Neural cell (in vitro differentiated cells): Measurements from ENCODE around the gene POLDIP2. TPM values are rescaled to one million over a fixed set of nuclear protein-coding genes. Genes with fewer than 3 reads are reported as not detected.

Experiments
- H2AFZ ChIP-seq: fragments of 200-600, 300-800 bp; sonication (generic), shearing (Covaris generic); 2 replicates; pipeline ENCODE4 v1.6.0; 2014; ENCODE audit warnings: low read depth, mild to moderate bottlenecking, antibody characterized with exemption, low read length, moderate library complexity
- H3F3A ChIP-seq: fragments of 200-600 bp; shearing (Covaris generic); 2 replicates; pipeline ENCODE4 v1.6.1; 2016; ENCODE audit warnings: mild to moderate bottlenecking, moderate library complexity, mixed read lengths, antibody characterized with exemption, low read length; ENCODE audit not compliant: insufficient read depth, poor library complexity, severe bottlenecking
- H3K27ac ChIP-seq: fragments of 200-600, 300-800 bp; sonication (generic), shearing (Covaris generic); 2 replicates; pipeline ENCODE4 v1.5.1; 2014; ENCODE audit warnings: mild to moderate bottlenecking, low read length, moderate library complexity
- H3K27me3 ChIP-seq: fragments of 300-800, 200-600 bp; sonication (generic), shearing (Covaris generic); 2 replicates; pipeline ENCODE4 v1.6.0; 2014; ENCODE audit warnings: mild to moderate bottlenecking, low read depth, low read length, moderate library complexity; ENCODE audit not compliant: insufficient read depth
- H3K36me3 ChIP-seq: fragments of 300-800, 200-600 bp; sonication (generic), shearing (Covaris generic); 2 replicates; pipeline ENCODE4 v1.5.1; 2014; ENCODE audit warnings: mild to moderate bottlenecking, antibody characterized with exemption, low read length, moderate library complexity; ENCODE audit not compliant: insufficient read depth
- H3K4me2 ChIP-seq: fragments of 300-800, 200-600 bp; sonication (generic), shearing (Covaris generic); 2 replicates; pipeline ENCODE4 v1.6.0; 2014; ENCODE audit warnings: mild to moderate bottlenecking, low read length
- H3K4me3 ChIP-seq: fragments of 300-800, 200-600 bp; sonication (generic), shearing (Covaris generic); 2 replicates; pipeline ENCODE4 v1.5.1; 2014; ENCODE audit warnings: mild to moderate bottlenecking, low read length, moderate library complexity
- H3K79me2 ChIP-seq: fragments of 200-600 bp; shearing (Covaris generic); replicated peaks from 2 replicates; pipeline ENCODE4 v1.6.0; 2014; ENCODE audit warnings: mild to moderate bottlenecking, low read length, moderate library complexity; ENCODE audit not compliant: insufficient read depth
- H3K9ac ChIP-seq: fragments of 300-800, 200-600 bp; sonication (generic), shearing (Covaris generic); 2 replicates; pipeline ENCODE4 v1.6.1; 2016; ENCODE audit warnings: mild to moderate bottlenecking, low read length, mixed read lengths
- H3K9me2 ChIP-seq: fragments of 200-600 bp; shearing (Covaris generic); 2 replicates; pipeline ENCODE4 v1.6.1; 2016; ENCODE audit warnings: mild to moderate bottlenecking, low read length, mixed read lengths; ENCODE audit not compliant: insufficient read depth
- H3K9me3 ChIP-seq: fragments of 200-600, 300-800 bp; sonication (generic), shearing (Covaris generic); 2 replicates; pipeline ENCODE4 v1.6.1; 2016; ENCODE audit warnings: mild to moderate bottlenecking, mixed run types, low read length, moderate library complexity, mixed read lengths
- H4K20me1 ChIP-seq: fragments of 200-600 bp; shearing (Covaris generic); 2 replicates; pipeline ENCODE4 v1.6.1; 2016; ENCODE audit warnings: mild to moderate bottlenecking, mixed run types; ENCODE audit not compliant: insufficient read depth
- CTCF ChIP-seq: fragments of 450-650 bp; IDR thresholded peaks from 2 replicates; pipeline ENCODE4 v1.5.1; 2014; ENCODE audit warnings: antibody characterized with exemption, mild to moderate bottlenecking, moderate library complexity; ENCODE audit not compliant: poor library complexity, severe bottlenecking
- EP300 ChIP-seq: fragments of 450-650 bp; conservative IDR thresholded peaks from 2 replicates; pipeline ENCODE4 v1.6.1; 2014; ENCODE audit warnings: antibody characterized with exemption, mild to moderate bottlenecking, moderate library complexity; ENCODE audit not compliant: poor library complexity, severe bottlenecking
- EZH2 ChIP-seq: fragments of 200-600, 300-800 bp; shearing (Covaris generic), sonication (generic); IDR thresholded peaks from 2 replicates; pipeline ENCODE4 v1.6.1; 2014; ENCODE audit warnings: antibody characterized with exemption, low read length, borderline replicate concordance, mild to moderate bottlenecking; ENCODE audit not compliant: insufficient read depth, poor library complexity, severe bottlenecking
- MXI1 ChIP-seq: fragments of 450-650 bp; conservative IDR thresholded peaks from 2 replicates; pipeline ENCODE4 v1.6.1; 2014; ENCODE audit warnings: antibody characterized with exemption, mild to moderate bottlenecking; ENCODE audit not compliant: poor library complexity, severe bottlenecking
- POLR2AphosphoS5 ChIP-seq: IDR thresholded peaks from 2 replicates; pipeline ENCODE4 v1.6.1; 2012
- RAD21 ChIP-seq: fragments of 450-650 bp; conservative IDR thresholded peaks from 2 replicates; pipeline ENCODE4 v1.6.1; 2014; ENCODE audit warnings: antibody characterized with exemption, mild to moderate bottlenecking, moderate library complexity
- REST ChIP-seq: IDR thresholded peaks from 2 replicates; pipeline ENCODE4 v1.6.1; 2012; ENCODE audit warnings: borderline replicate concordance
- SMC3 ChIP-seq: fragments of 450-650 bp; conservative IDR thresholded peaks from 2 replicates; pipeline ENCODE4 v1.6.1; 2014; ENCODE audit warnings: antibody characterized with exemption, mild to moderate bottlenecking, moderate library complexity; ENCODE audit not compliant: poor library complexity
- TAF1 ChIP-seq: IDR thresholded peaks from 2 replicates; pipeline ENCODE4 v1.6.1; 2012; ENCODE audit warnings: low read depth
- polyA plus RNA-seq: library from polyadenylated mRNA; depleted of rRNA; stranded (reverse); fragments of >200 nt; gene quantifications from 2 replicates; pipeline ENCODE4 v1.2.3, GENCODE V29; 2014

Gene POLDIP2
- polyA plus RNA-seq, 1 donor from 2014 or later: 75.4 TPM

DNA sequence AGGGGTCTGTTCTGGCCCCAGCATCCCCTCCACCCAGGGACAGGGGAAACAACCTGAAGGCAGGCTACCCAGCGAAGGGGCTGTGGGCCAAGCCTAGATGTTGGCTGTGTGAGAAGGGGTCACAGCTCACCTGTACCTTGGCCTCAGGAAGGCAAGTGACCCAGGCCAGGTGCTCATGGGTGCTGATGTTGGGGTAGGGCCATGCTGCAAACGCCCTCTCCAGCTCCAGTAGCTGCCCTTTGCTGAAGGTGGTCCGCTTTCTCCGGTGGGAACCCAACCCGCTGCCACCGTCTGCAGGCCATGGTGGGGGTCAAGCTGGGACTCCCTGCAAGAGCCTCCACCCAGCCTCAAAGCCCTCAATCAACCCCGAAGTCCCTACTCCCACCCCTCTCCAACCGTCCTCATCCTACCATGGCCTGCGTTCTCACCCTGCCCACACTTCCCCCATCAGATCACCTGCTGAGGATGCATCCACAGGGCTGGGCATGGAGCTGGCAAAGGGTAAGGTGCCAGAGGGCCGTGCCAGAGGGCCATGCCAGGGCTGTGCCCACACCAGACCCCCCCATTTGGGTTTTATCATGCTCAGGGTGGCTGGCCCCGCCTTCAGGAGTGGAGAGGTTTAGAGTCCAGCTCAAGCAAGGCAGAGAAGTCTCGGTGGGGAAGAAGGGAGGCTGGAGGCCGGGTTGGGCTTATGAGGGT lies 7.5 kb upstream of the POLDIP2 start, which contains the start of gene SEBOX:
TSS of gene SEBOX (minus strand) at position 535 of the 699 bp plus-strand sequence. CDS start at position 487, 48 bp downstream.
- H3K9me2 ChIP-seq: no peaks in the 10 kb centered on the region
- no peaks in the 10 kb centered on the region for H3K36me3 ChIP-seq
- H3K27me3 ChIP-seq: no peaks in the 10 kb centered on the region
- no peak within 1 kb of the TSS for H3K4me2 ChIP-seq
- H3K4me3 ChIP-seq: no peak within 1 kb of the TSS
- no peak within 1 kb of the TSS for H3K9ac ChIP-seq
- no peak within 1 kb of the TSS for H2AFZ ChIP-seq
- TF ChIP-seq REST: no peak
- no peak for TF ChIP-seq EP300
- TF ChIP-seq POLR2AphosphoS5: no peak
- no peak for TF ChIP-seq TAF1
- no peak for TF ChIP-seq CTCF
- TF ChIP-seq MXI1: no peak
- no peak for TF ChIP-seq SMC3
- TF ChIP-seq RAD21: no peak
- TF ChIP-seq EZH2: no peak
- H3K79me2 ChIP-seq: no peaks in the 10 kb centered on the region
- no peak within 1 kb of the TSS for H3K27ac ChIP-seq
- no peaks in the 10 kb centered on the region for H3F3A ChIP-seq
- no peaks in the 10 kb centered on the region for H4K20me1 ChIP-seq
- H3K9me3 ChIP-seq: no peaks in the 10 kb centered on the region

DNA sequence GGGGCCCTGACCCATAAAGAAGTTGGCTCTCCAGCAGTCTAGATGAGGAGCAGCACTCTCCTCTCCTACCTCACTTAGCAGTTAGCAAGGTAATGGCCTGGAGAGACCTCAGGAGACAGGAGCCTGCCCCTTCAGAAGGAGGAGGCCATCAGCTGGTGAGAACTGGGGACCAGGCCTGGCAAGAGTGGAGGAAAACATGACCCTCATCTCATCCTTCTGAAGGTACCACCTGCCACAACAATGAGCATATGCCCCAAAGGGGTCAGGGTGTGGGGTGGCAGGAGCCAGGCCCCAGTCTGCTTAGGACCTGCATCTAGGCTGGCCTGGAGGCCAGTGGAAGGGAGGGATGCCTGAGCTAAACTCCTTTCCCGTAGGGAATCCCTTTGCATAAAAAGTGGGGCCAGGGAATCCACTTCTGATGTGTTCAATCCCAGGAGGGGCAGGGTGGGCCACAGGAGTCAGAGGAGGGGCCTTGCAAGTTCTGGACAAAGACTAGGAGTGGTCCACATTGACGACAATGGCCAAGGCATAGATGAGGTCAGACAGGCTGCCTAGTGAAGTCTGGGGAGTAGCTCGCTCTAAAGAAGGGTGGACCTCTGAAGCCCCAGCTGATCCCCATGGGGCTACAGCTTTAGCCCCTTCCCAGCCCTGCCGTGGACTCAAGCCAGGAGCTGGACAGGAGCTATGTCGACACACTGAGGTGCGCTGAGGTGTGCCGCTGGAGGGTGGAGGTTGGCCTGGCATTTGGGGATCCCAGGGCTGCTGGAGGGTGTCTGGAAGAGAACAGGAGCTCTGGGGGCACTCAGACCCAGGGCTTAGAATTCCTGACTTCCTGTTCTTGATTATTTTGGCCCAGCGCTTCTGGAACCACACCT lies 6.7 kb upstream of the POLDIP2 start:
- TF ChIP-seq EZH2 (no peak), REST (no peak)
- Histone ChIP-seq H4K20me1 (no peaks in the 10 kb centered on the region), H3F3A (no peaks in the 10 kb centered on the region), H3K4me2 (no peak overlapping the region), H3K36me3 (no peaks in the 10 kb centered on the region), H3K79me2 (peaks cover 2% of the 10 kb centered on the region), H3K9me3 (no peaks in the 10 kb centered on the region), H2AFZ (no peak overlapping the region), H3K9ac (no peak overlapping the region), H3K9me2 (no peaks in the 10 kb centered on the region), H3K27ac (no peak overlapping the region), H3K4me3 (no peak overlapping the region), H3K27me3 (no peaks in the 10 kb centered on the region)
